BLaER1 treated with 17β-estradiol and CSF1 and Interleukin-3, amounts not matched to agents 10 nM and 100 nM (cell line): Measurements from ENCODE around the gene ZDHHC9.

Experiments used
- H3K27ac ChIP-seq, 11 experiments: shearing (Covaris generic); formaldehyde crosslinking; 2 replicates each; pipeline ENCODE4 v1.8.1; 2022
- H3K27me3 ChIP-seq, 11 experiments: shearing (Covaris generic); formaldehyde crosslinking; 2 replicates each; pipeline ENCODE4 v1.8.1; 2022
- H3K36me3 ChIP-seq, 11 experiments: shearing (Covaris generic); formaldehyde crosslinking; 2 replicates each; pipeline ENCODE4 v1.8.1; 2022
- H3K4me1 ChIP-seq, 10 experiments: shearing (Covaris generic); formaldehyde crosslinking; 2 replicates each; pipeline ENCODE4 v1.8.1; 2022
- H3K4me2 ChIP-seq, 11 experiments: shearing (Covaris generic); formaldehyde crosslinking; 2 replicates each; pipeline ENCODE4 v1.8.1; 2022
- H3K4me3 ChIP-seq, 10 experiments: shearing (Covaris generic); formaldehyde crosslinking; 2 replicates each; pipeline ENCODE4 v1.8.1; 2022
- H3K9ac ChIP-seq, 11 experiments: shearing (Covaris generic); formaldehyde crosslinking; 2 replicates each; pipeline ENCODE4 v1.8.1; 2022
- H3K9me3 ChIP-seq, 11 experiments: shearing (Covaris generic); formaldehyde crosslinking; replicated peaks in 1 of 11; 2 replicates each; pipeline ENCODE4 v1.8.1; 2022
- H4K20me1 ChIP-seq, 11 experiments: shearing (Covaris generic); formaldehyde crosslinking; 2 replicates each; pipeline ENCODE4 v1.8.1; 2022
- Cebpa-rat ChIP-seq, 11 experiments: shearing (Covaris generic); IDR thresholded peaks; 2 replicates each; pipeline ENCODE4 v1.8.1; 2022

The ZDHHC9 gene

DNA sequence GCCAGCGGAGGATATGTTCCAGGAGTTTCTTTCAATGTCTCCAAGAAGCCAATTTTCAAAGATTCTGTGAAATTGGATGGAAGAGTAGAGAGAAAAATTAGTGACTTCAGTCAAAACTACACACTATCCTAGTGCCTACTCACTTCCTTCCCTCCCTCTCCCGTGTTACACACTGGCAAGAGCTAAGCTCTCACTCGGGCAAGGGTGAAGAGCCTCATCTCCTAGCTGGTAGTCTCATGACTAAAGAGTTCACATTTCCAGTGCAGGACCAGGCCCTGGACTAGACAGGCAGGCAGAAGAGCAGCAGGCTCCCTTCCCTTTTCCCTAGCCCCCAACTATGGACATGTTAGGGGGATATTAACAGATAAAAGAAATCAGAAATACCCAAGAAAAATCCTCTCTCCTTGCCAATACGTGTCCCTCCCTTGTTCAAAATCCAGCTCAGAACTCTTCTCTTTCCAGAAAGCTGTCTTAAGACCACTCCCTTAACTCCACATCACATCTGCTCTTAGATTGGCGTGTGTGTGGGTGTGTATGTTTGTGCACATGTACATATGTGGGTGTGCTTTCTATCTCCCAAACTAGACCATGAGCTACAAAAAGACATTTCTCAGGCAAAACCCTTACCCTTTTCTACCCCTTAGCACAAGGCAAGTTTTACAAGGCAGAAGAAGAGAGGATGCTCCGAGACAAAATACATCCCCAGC lies 29.9 kb downstream of the ZDHHC9 start:
- Histone ChIP-seq H3K9ac (no peak overlapping the region), H3K36me3 (peaks cover 0 to 58% (median 28%) of the 10 kb centered on the region in 11 experiments; a peak in 20 of 22 replicates), H3K27me3 (peaks cover 31 to 79% (median 59%) of the 10 kb centered on the region in 11 experiments; a peak in 21 of 22 replicates), H3K4me2 (no peak overlapping the region), H3K4me1 (peaks cover 0 to 28% (median 0%) of the 10 kb centered on the region in 10 experiments; a peak in 6 of 20 replicates), H4K20me1 (no peaks in the 10 kb centered on the region; a peak in 1 of 22 replicates), H3K4me3 (no peak overlapping the region), H3K9me3 (peaks cover 0 to 15% (median 13%) of the 10 kb centered on the region in 11 experiments; a peak in 16 of 22 replicates), H3K27ac (no peak overlapping the region)
- TF ChIP-seq Cebpa-rat (IDR thresholded peaks at IDR 0.05), result no peak

DNA sequence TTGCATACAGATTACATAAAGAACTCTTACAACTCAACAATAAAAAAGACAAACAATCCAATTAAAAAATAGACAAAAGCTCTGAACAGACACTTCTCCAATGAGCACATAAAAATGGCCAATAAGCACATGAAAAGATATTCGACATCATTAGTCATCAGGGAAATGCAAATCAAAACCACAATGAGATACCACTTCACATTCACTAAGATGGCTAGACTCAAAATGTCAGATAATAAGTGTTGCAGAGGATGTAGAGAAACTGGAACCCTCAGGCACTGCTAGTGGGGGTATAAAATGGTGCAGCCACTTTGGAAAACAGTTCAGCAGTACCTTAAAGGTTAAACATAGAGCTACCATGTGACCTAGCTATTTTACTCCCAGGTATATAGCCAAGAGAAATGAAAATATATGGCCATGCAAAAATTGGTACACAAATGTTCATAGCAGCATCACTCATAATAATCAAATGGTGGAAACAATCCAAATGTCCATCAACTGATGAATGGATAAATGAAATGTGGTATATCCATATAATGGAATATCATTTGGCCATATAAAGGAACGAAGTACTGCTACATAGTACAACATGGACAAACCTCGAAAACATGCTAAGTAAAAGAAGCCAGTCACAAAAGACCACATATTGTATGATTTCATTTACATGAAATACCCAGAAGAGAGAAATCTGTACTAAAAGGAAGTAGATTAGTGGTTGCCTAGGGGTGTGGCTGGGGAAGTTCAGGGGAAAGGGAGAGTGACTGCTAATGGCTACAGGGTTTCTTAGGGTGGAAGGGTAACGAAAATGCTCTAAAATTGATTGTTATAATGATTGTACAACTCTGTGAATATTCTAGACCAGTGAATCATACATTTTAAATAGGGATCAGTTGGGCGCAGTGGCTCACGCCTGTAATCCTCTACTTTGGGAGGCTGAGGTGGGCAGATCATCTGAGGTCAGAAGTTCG lies 34.6 kb downstream of the ZDHHC9 start:
- Histone ChIP-seq H3K4me1 (peaks cover 0 to 32% (median 0%) of the 10 kb centered on the region in 10 experiments; a peak in 6 of 20 replicates), H3K27ac (peak overlapping the region in 2 of 11 experiments; percentile 27 to 60; a peak in 2 of 22 replicates), H3K4me2 (peak overlapping the region in 5 of 11 experiments; percentile 12 to 68 (median 22); a peak in 8 of 22 replicates), H3K9me3 (peaks cover 0 to 16% (median 8%) of the 10 kb centered on the region in 11 experiments; a peak in 11 of 22 replicates), H3K9ac (no peak overlapping the region), H3K27me3 (peaks cover 29 to 80% (median 70%) of the 10 kb centered on the region in 11 experiments), H4K20me1 (no peaks in the 10 kb centered on the region; a peak in 1 of 22 replicates), H3K4me3 (no peak overlapping the region), H3K36me3 (peaks cover 12 to 63% (median 36%) of the 10 kb centered on the region in 11 experiments; a peak in 21 of 22 replicates)
- no peak for TF ChIP-seq Cebpa-rat (IDR thresholded peaks at IDR 0.05)

DNA sequence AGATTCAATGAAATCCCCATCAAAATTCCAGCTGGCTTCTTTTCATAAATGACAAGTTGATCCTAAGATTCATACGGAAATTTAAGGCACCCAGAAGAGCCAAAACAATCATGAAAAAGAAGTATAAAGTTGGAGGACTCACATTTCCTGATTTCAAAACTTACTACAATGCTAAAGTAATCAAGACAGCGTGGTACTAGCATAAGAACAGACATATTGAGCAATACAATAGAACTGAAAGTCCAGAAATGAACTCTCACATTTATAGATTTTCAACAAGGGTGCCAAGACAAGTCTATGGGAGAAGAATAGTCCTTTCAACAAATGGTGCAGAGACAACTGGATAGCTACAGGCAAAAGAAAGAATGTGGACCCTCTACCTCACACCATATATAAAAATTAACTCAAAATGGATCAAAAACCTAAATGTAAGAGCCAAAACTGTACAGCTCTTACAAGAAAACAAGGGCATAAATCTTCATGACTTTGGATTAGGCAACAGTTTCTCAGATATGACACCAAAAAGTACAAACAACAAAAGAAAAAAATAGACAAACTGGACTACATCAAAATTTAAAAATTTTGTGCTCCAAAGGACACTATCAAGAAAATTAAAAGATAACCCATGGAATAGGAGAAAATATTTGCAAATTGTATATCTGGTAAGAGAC lies 35.4 kb downstream of the ZDHHC9 start:
- Histone ChIP-seq H3K4me1 (peaks cover 0 to 27% (median 0%) of the 10 kb centered on the region in 10 experiments; a peak in 6 of 20 replicates), H3K9me3 (peaks cover 0 to 16% (median 8%) of the 10 kb centered on the region in 11 experiments; a peak in 11 of 22 replicates), H4K20me1 (no peaks in the 10 kb centered on the region; a peak in 1 of 22 replicates), H3K27me3 (peaks cover 35 to 80% (median 70%) of the 10 kb centered on the region in 11 experiments), H3K36me3 (peaks cover 12 to 59% (median 36%) of the 10 kb centered on the region in 11 experiments; a peak in 21 of 22 replicates), H3K9ac (no peak overlapping the region), H3K4me2 (peak overlapping the region in 4 of 11 experiments; percentile 1 to 68 (median 27); a peak in 5 of 22 replicates), H3K27ac (peak overlapping the region in 3 of 11 experiments; percentile 11 to 60 (median 12); a peak in 3 of 22 replicates), H3K4me3 (no peak overlapping the region)
- no peak for TF ChIP-seq Cebpa-rat (IDR thresholded peaks at IDR 0.05)

DNA sequence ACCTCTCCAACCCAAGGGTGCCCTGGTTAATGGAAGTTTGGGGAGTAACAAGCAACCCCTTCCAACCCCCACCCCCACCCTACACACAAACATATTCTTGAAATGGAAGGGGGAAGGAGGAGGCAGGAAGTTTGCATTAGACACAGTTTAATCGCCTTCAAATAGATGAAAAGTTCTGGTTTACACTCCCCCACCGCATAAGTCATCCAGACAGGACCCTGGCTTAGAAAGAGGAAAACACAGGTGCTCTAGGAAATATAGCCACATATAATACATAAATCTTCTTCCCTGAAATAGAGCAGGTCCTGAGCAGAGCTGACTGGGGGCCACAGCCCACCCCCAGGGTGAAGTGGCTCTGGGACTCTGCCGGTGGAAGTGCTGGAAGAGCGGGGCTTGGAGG lies 38.9 kb downstream of the ZDHHC9 start:
- H3K27me3 ChIP-seq, result peaks cover 38 to 89% (median 76%) of the 10 kb centered on the region in 11 experiments
- peaks cover 9 to 33% (median 20%) of the 10 kb centered on the region in 11 experiments; a peak in 19 of 22 replicates for H3K36me3 ChIP-seq
- peaks cover 0 to 24% (median 0%) of the 10 kb centered on the region in 10 experiments; a peak in 6 of 20 replicates for H3K4me1 ChIP-seq
- no peak overlapping the region for H3K27ac ChIP-seq
- no peak overlapping the region for H3K9ac ChIP-seq
- no peak overlapping the region for H3K4me3 ChIP-seq
- no peak for TF ChIP-seq Cebpa-rat (IDR thresholded peaks at IDR 0.05)
- H3K9me3 ChIP-seq, result peaks cover 0 to 16% (median 8%) of the 10 kb centered on the region in 11 experiments; a peak in 11 of 22 replicates
- peaks cover 0 to 4% (median 0%) of the 10 kb centered on the region in 11 experiments; a peak in 1 of 22 replicates for H4K20me1 ChIP-seq
- H3K4me2 ChIP-seq, result no peak overlapping the region

DNA sequence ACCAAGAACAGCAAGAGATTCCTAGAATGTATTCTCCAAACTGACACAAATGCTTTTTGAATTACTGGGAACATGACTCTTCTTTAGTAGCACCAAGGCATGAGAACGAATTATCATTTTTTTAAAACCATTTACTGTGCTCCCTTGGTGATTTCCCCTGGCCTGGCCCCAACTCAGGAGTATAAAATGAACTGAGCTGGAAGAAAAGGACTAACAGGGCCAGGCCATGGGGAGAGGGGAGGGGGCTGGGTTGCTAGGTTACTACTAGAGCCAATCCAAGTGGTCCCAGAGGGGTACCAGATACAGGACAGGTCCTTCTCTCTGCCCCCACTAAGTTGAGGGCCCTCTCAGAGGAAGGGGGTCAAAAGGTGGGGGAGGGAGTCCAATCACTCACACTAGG lies 40.8 kb downstream of the ZDHHC9 start:
- Histone ChIP-seq H3K9me3 (no peaks in the 10 kb centered on the region), H3K27ac (no peak overlapping the region), H3K27me3 (peaks cover 51 to 93% (median 77%) of the 10 kb centered on the region in 11 experiments), H4K20me1 (peaks cover 0 to 16% (median 5%) of the 10 kb centered on the region in 11 experiments; a peak in 8 of 22 replicates), H3K36me3 (peaks cover 10 to 30% (median 21%) of the 10 kb centered on the region in 11 experiments; a peak in 21 of 22 replicates), H3K4me3 (no peak overlapping the region), H3K4me2 (no peak overlapping the region), H3K9ac (no peak overlapping the region), H3K4me1 (peaks cover 0 to 19% (median 11%) of the 10 kb centered on the region in 10 experiments; a peak in 11 of 20 replicates)
- no peak for TF ChIP-seq Cebpa-rat (IDR thresholded peaks at IDR 0.05)

DNA sequence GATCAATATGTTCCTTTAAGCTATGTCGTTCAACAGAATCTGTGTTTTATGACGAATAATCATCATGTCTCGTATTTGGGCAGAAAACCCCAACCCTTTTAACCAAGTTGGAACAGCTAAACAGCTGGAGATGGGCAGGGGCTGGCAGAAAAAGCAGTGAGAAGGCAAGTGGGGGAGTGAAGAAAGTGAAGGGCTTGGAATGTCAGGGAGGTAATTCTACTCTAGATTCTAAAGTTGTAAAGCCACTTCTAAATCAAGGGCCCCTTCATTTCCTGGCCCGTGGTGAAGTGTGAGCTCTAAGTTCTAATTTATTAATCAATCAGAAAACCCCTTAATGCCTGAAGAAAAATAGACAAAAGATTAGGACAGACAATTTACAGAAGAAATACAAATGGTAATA lies 43.5 kb downstream of the ZDHHC9 start:
- no peak overlapping the region for H3K4me2 ChIP-seq
- H4K20me1 ChIP-seq, result peaks cover 4 to 41% (median 24%) of the 10 kb centered on the region in 11 experiments; a peak in 16 of 22 replicates
- no peak for TF ChIP-seq Cebpa-rat (IDR thresholded peaks at IDR 0.05)
- no peak overlapping the region for H3K27ac ChIP-seq
- no peaks in the 10 kb centered on the region for H3K9me3 ChIP-seq
- H3K9ac ChIP-seq, result no peak overlapping the region
- peaks cover 19 to 40% (median 32%) of the 10 kb centered on the region in 11 experiments for H3K36me3 ChIP-seq
- no peak overlapping the region for H3K4me3 ChIP-seq
- H3K4me1 ChIP-seq, result peaks cover 0 to 32% (median 15%) of the 10 kb centered on the region in 10 experiments; a peak in 11 of 20 replicates
- H3K27me3 ChIP-seq, result peaks cover 56 to 98% (median 87%) of the 10 kb centered on the region in 11 experiments

DNA sequence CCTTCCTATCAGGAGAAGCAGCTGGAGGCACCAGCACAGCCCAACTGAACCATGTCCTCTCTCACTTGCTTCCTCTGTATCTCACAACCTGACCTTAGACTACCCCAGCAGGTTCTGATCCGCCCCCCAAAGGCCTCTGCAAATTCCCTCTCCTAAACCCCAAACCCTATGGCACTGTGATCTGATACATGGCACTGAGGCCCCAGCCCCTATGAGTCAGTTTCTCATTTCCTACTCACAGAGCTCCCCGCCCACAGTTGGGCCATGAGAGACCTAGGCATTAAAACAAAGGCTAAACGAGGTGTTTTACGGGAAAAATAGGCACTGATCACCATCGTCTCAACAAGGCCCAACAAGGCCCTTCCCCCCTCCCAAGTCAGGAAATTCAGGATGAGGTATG lies 44.8 kb downstream of the ZDHHC9 start:
- H3K9me3 ChIP-seq, result no peaks in the 10 kb centered on the region
- H3K36me3 ChIP-seq, result peaks cover 29 to 47% (median 42%) of the 10 kb centered on the region in 11 experiments
- no peak overlapping the region for H3K4me3 ChIP-seq
- peaks cover 5 to 54% (median 37%) of the 10 kb centered on the region in 11 experiments; a peak in 21 of 22 replicates for H4K20me1 ChIP-seq
- peaks cover 52 to 93% (median 80%) of the 10 kb centered on the region in 11 experiments for H3K27me3 ChIP-seq
- TF ChIP-seq Cebpa-rat (IDR thresholded peaks at IDR 0.05), result no peak
- H3K9ac ChIP-seq, result no peak overlapping the region
- peak overlapping the region in 5 of 11 experiments; percentile 2 to 36 (median 21); a peak in 3 of 22 replicates for H3K27ac ChIP-seq
- H3K4me1 ChIP-seq, result peaks cover 0 to 42% (median 15%) of the 10 kb centered on the region in 10 experiments; a peak in 11 of 20 replicates
- H3K4me2 ChIP-seq, result peak overlapping the region in 5 of 11 experiments; percentile 19 to 47 (median 26); a peak in 8 of 22 replicates
